Measurements from ENCODE around the gene NCKAP1. TPM values are rescaled to one million over a fixed set of nuclear protein-coding genes. Genes with fewer than 3 reads are reported as not detected.

NCKAP1 gene
- total RNA-seq, 2 donors from 2014 or later, result 19.8 to 59.9 TPM

DNA sequence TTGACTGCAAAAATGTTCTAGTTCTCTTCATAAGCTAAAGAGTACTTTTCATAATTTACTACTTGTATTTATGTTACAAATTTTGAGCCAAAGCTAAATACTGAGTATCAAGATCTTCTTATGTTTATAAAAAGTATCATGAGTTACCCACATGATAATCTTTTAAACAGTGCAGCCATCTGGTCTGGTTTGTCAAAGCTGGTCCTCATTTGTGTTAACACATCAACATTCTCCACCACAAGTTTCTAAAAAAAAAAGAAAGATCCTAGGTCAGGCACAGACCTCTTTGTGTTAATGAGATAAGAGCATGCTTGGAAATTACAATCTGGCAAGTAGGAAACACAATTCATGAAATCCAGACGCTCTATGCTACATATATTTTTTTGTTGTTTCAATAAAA, 96.3 kb downstream of the NCKAP1 start:
- no peaks in the 10 kb centered on the region for H3K27me3 ChIP-seq
- DNase-seq, result no peak
- peaks cover 5% of the 10 kb centered on the region for H3K4me1 ChIP-seq
- no peak for ATAC-seq
- 76 to 77% methylated on average over 1 of the region's 1 CpG for WGBS, 2 donors
- H3K9me3 ChIP-seq, result no peaks in the 10 kb centered on the region
- TF ChIP-seq, protein P1, sequence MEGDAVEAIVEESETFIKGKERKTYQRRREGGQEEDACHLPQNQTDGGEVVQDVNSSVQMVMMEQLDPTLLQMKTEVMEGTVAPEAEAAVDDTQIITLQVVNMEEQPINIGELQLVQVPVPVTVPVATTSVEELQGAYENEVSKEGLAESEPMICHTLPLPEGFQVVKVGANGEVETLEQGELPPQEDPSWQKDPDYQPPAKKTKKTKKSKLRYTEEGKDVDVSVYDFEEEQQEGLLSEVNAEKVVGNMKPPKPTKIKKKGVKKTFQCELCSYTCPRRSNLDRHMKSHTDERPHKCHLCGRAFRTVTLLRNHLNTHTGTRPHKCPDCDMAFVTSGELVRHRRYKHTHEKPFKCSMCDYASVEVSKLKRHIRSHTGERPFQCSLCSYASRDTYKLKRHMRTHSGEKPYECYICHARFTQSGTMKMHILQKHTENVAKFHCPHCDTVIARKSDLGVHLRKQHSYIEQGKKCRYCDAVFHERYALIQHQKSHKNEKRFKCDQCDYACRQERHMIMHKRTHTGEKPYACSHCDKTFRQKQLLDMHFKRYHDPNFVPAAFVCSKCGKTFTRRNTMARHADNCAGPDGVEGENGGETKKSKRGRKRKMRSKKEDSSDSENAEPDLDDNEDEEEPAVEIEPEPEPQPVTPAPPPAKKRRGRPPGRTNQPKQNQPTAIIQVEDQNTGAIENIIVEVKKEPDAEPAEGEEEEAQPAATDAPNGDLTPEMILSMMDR (IDR thresholded peaks at IDR 0.05), result no peak
- no peak for TF ChIP-seq POLR2A (IDR thresholded peaks at IDR 0.05)
- H3K36me3 ChIP-seq (replicated peaks in 1 of 2; ENCODE audit: insufficient read depth in 1 of 2, low read depth in 2 of 2), result peaks cover 0 to 7% of the 10 kb centered on the region in 2 donors
- intact Hi-C loops (cut with DNase I), result no loop called here
- no peak overlapping the region for H3K27ac ChIP-seq
- H3K4me3 ChIP-seq, result no peak overlapping the region

- no peaks in the 10 kb centered on the region for H3K27me3 ChIP-seq
- no peaks in the 10 kb centered on the region for H3K4me1 ChIP-seq
- H3K4me3 ChIP-seq, result no peak overlapping the region
- no peak for ATAC-seq
- WGBS, 2 donors, result 90 to 93% methylated on average over 2 of the region's 2 CpGs
- H3K9me3 ChIP-seq, result no peaks in the 10 kb centered on the region
- DNase-seq, result no peak
- TF ChIP-seq POLR2A (IDR thresholded peaks at IDR 0.05), result no peak
- TF ChIP-seq, protein P1 (IDR thresholded peaks at IDR 0.05), result no peak
- peaks cover 0 to 9% of the 10 kb centered on the region in 2 donors for H3K36me3 ChIP-seq (replicated peaks in 1 of 2; ENCODE audit: insufficient read depth in 1 of 2, low read depth in 2 of 2)
- no peak overlapping the region for H3K27ac ChIP-seq
- intact Hi-C loops (cut with DNase I), result no loop called here
Measured at GRCh38 chr2:182941121-182941722, 97.0 kb downstream of the NCKAP1 start.

DNA sequence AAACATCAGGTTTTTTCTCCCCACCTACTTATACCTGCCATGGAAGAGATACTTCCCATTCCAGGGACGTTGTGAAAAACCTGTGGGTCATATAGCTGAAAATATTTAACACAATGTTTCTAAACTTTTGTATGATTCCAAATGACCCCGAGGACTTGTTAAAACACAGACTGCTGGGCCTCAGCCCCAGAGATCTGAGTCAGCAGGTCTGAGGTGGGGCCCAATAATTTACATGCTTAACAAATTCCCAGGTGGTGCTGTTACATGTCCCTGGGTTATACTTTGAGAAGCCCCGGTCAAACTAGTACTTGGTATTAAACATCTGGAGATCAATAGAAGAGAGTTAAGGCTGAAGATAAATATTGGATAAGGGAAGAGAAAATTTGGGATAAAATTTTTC, 100.4 kb downstream of the NCKAP1 start:
- intact Hi-C loops (cut with DNase I), result no loop called here
- WGBS, 2 donors, result 82 to 90% methylated on average over 3 of the region's 3 CpGs
- peaks cover 0 to 11% of the 10 kb centered on the region in 2 donors for H3K36me3 ChIP-seq (replicated peaks in 1 of 2; ENCODE audit: insufficient read depth in 1 of 2, low read depth in 2 of 2)

GRCh38 chr2:182933629-182934028, 104.6 kb downstream of the NCKAP1 start:
- intact Hi-C loops (cut with DNase I), result no loop called here
- ATAC-seq, result no peak
- H3K4me3 ChIP-seq, result no peak overlapping the region
- no peaks in the 10 kb centered on the region for H3K4me1 ChIP-seq
- no peak overlapping the region for H3K27ac ChIP-seq
- no peaks in the 10 kb centered on the region for H3K9me3 ChIP-seq
- no peaks in the 10 kb centered on the region for H3K27me3 ChIP-seq
- TF ChIP-seq, protein P1 (IDR thresholded peaks at IDR 0.05), result no peak
- TF ChIP-seq POLR2A (IDR thresholded peaks at IDR 0.05), result no peak
- 58 to 67% methylated on average over 3 of the region's 3 CpGs for WGBS, 2 donors
- peaks cover 0 to 16% of the 10 kb centered on the region in 2 donors for H3K36me3 ChIP-seq (replicated peaks in 1 of 2; ENCODE audit: insufficient read depth in 1 of 2, low read depth in 2 of 2)
- no peak for DNase-seq

More for the DNA sequence above, 100.4 kb downstream of the NCKAP1 start:
- Histone ChIP-seq H3K4me1 (no peaks in the 10 kb centered on the region), H3K9me3 (no peaks in the 10 kb centered on the region), H3K27ac (no peak overlapping the region), H3K4me3 (no peak overlapping the region), H3K27me3 (no peaks in the 10 kb centered on the region)
- TF ChIP-seq POLR2A (IDR thresholded peaks at IDR 0.05), result no peak
- TF ChIP-seq, protein P1 (IDR thresholded peaks at IDR 0.05), result no peak
- no peak for DNase-seq
- no peak for ATAC-seq

GRCh38 chr2:182929972-182930371, 108.3 kb downstream of the NCKAP1 start:
- DNase-seq (no peak), ATAC-seq (no peak)
- H3K9me3 ChIP-seq, result no peaks in the 10 kb centered on the region
- intact Hi-C loops (cut with DNase I), result no loop called here
- H3K4me3 ChIP-seq, result no peak overlapping the region
- H3K27ac ChIP-seq, result no peak overlapping the region
- no peaks in the 10 kb centered on the region for H3K27me3 ChIP-seq
- TF ChIP-seq, protein P1 (IDR thresholded peaks at IDR 0.05), result no peak
- no peak for TF ChIP-seq POLR2A (IDR thresholded peaks at IDR 0.05)
- no peaks in the 10 kb centered on the region for H3K4me1 ChIP-seq
- H3K36me3 ChIP-seq (replicated peaks in 1 of 2; ENCODE audit: insufficient read depth in 1 of 2, low read depth in 2 of 2), result peaks cover 0 to 22% of the 10 kb centered on the region in 2 donors

All from body of pancreas (tissue), 4 donors.